GM18502 (cell line): ENCODE results near the gene TCF3.
"Not testable (repeated sequence)": the region's sequence is repeated elsewhere in the genome, so short reads cannot be mapped to it uniquely, and the experiment has no call there.

Experiments
- ATAC-seq: cut with Tn5 transposase; IDR thresholded peaks from one replicate; pipeline ENCODE4 v1.9.1; 2021; ENCODE audit warnings: mild to moderate bottlenecking; ENCODE audit not compliant: unreplicated experiment, poor library complexity

TCF3 gene

GRCh38 chr19:1673645-1674292, 21.4 kb upstream of the TCF3 start:
- no peak for ATAC-seq

GRCh38 chr19:1672769-1673644, 20.6 kb upstream of the TCF3 start:
- ATAC-seq: no peak

- ATAC-seq: no peak
Observed at GRCh38 chr19:1672038-1672768, 19.8 kb upstream of the TCF3 start.

- ATAC-seq: no peak
Observed at GRCh38 chr19:1671716-1672037, 19.3 kb upstream of the TCF3 start.

- not testable (repeated sequence) for ATAC-seq
Observed at GRCh38 chr19:1670747-1671146, 18.3 kb upstream of the TCF3 start.

GRCh38 chr19:1668486-1669270, 16.3 kb upstream of the TCF3 start:
- ATAC-seq: no peak

GRCh38 chr19:1668048-1668485, 15.7 kb upstream of the TCF3 start:
- ATAC-seq: no peak

GRCh38 chr19:1665565-1666047, 13.2 kb upstream of the TCF3 start:
- no peak for ATAC-seq

GRCh38 chr19:1663852-1664251, 11.4 kb upstream of the TCF3 start:
- ATAC-seq: no peak

GRCh38 chr19:1663227-1663626, 10.8 kb upstream of the TCF3 start:
- ATAC-seq: not testable (repeated sequence)

GRCh38 chr19:1661995-1662394, 9.6 kb upstream of the TCF3 start:
- ATAC-seq: no peak

- no peak for ATAC-seq
Observed at GRCh38 chr19:1659084-1659427, 6.6 kb upstream of the TCF3 start.

GRCh38 chr19:1658150-1659083, 6.0 kb upstream of the TCF3 start:
- ATAC-seq: no peak

GRCh38 chr19:1657746-1658145, 5.3 kb upstream of the TCF3 start:
- ATAC-seq: no peak

- no peak for ATAC-seq
Observed at GRCh38 chr19:1656988-1657536, 4.6 kb upstream of the TCF3 start.

- no peak for ATAC-seq
Observed at GRCh38 chr19:1655987-1656608, 3.7 kb upstream of the TCF3 start.

GRCh38 chr19:1655131-1655981, 2.9 kb upstream of the TCF3 start:
- ATAC-seq: no peak
